HG02885 (cell line): Measurements from ENCODE around the gene MRI1.
"Not testable (repeated sequence)": the region's sequence is repeated elsewhere in the genome, so short reads cannot be mapped to it uniquely, and the experiment has no call there.

Experiments
- ATAC-seq: cut with Tn5 transposase; IDR thresholded peaks from one replicate; pipeline ENCODE4 v1.9.1; 2021; ENCODE audit warnings: mild to moderate bottlenecking; ENCODE audit not compliant: unreplicated experiment, poor library complexity

The MRI1 gene

GRCh38 chr19:13764101-13764807 is at the start of gene MRI1:
MRI1 (plus strand) TSS chr19:13764522; CDS start chr19:13764589, 67 bp downstream.
- peak; percentile 58 for ATAC-seq

- no peak for ATAC-seq
Observed at GRCh38 chr19:13717194-13717643, 47.1 kb upstream of the MRI1 start.

GRCh38 chr19:13718733-13719132 is 45.6 kb upstream of the MRI1 start:
- no peak for ATAC-seq

GRCh38 chr19:13722146-13722545 is 42.2 kb upstream of the MRI1 start:
- ATAC-seq = no peak

GRCh38 chr19:13723206-13723605 is 41.1 kb upstream of the MRI1 start:
- ATAC-seq = no peak

- ATAC-seq = no peak
Observed at GRCh38 chr19:13726323-13726722, 38.0 kb upstream of the MRI1 start.

GRCh38 chr19:13727798-13728197 is 36.5 kb upstream of the MRI1 start:
- no peak for ATAC-seq

GRCh38 chr19:13729859-13730258 is 34.5 kb upstream of the MRI1 start:
- ATAC-seq = no peak

- ATAC-seq = peak; percentile 96
Observed at GRCh38 chr19:13731147-13731964, 33.0 kb upstream of the MRI1 start.

GRCh38 chr19:13732337-13732736 is 32.0 kb upstream of the MRI1 start:
- ATAC-seq = no peak

GRCh38 chr19:13734751-13735150 is 29.6 kb upstream of the MRI1 start:
- ATAC-seq = no peak

GRCh38 chr19:13738073-13738472 is 26.2 kb upstream of the MRI1 start:
- no peak for ATAC-seq

GRCh38 chr19:13741893-13742292 is 22.4 kb upstream of the MRI1 start:
- ATAC-seq = no peak

GRCh38 chr19:13742756-13743155 is 21.6 kb upstream of the MRI1 start:
- no peak for ATAC-seq

GRCh38 chr19:13744174-13744573 is 20.1 kb upstream of the MRI1 start:
- no peak for ATAC-seq

GRCh38 chr19:13747098-13747453 is 17.2 kb upstream of the MRI1 start:
- ATAC-seq = no peak

- ATAC-seq = no peak
Observed at GRCh38 chr19:13748169-13748828, 16.0 kb upstream of the MRI1 start.

- ATAC-seq = no peak
Observed at GRCh38 chr19:13751436-13751835, 12.9 kb upstream of the MRI1 start.

- ATAC-seq = not testable (repeated sequence)
Observed at GRCh38 chr19:13753622-13754021, 10.7 kb upstream of the MRI1 start.

- no peak for ATAC-seq
Observed at GRCh38 chr19:13756210-13756609, 8.1 kb upstream of the MRI1 start.
